D721Med (cell line): ENCODE data around the gene MATN1.

Experiments
- DNase-seq: peaks from one replicate; pipeline ENCODE4 v3.0.0; 2011; ENCODE audit warnings: low spot score; ENCODE audit not compliant: insufficient read length
- FAIRE-seq: peaks from 2 replicates; lab custom pipeline; 2011; peaks lifted over from hg19 to GRCh38; lab: Jason Lieb, UNC
- TF ChIP-seq, protein P1 (sequence below): IDR thresholded peaks from 2 replicates; pipeline ENCODE4 v1.5.1; 2012; ENCODE audit warnings: mild to moderate bottlenecking, control low read depth; ENCODE audit not compliant: insufficient read depth; ENCODE audit errors: missing control alignments

Gene MATN1

DNA sequence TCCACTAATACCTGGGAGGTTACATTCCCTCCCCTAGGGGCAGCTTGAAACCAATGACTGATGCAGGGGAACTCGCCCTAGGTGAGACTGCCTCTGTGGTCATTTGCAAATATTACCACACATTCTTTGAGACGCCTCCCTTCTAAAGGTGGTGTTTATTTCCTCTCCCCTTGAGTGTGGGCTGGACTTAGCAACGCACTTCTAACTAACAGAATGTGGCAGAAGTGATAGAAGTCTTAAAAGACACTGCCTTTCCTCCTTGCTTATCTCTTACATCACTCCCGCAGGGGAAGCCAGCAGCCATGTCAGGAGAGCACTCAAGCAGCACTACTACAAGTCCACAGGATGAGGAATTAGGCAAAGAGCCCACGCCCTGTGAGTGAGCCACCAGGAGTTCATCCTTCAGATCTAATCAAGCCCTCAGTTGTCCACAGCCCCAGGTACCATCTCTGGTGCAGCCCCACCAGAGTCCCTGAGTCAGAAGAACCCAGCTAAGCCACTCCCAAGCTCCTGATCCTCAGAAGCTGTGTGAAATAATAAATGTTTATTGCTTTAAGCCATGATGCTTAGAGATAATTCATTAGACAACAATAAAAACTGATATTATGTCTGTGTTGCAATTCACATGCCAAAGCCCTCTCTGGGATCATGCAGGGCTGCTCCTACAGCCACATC is 14.8 kb upstream of the MATN1 start:
- TF ChIP-seq, protein P1, sequence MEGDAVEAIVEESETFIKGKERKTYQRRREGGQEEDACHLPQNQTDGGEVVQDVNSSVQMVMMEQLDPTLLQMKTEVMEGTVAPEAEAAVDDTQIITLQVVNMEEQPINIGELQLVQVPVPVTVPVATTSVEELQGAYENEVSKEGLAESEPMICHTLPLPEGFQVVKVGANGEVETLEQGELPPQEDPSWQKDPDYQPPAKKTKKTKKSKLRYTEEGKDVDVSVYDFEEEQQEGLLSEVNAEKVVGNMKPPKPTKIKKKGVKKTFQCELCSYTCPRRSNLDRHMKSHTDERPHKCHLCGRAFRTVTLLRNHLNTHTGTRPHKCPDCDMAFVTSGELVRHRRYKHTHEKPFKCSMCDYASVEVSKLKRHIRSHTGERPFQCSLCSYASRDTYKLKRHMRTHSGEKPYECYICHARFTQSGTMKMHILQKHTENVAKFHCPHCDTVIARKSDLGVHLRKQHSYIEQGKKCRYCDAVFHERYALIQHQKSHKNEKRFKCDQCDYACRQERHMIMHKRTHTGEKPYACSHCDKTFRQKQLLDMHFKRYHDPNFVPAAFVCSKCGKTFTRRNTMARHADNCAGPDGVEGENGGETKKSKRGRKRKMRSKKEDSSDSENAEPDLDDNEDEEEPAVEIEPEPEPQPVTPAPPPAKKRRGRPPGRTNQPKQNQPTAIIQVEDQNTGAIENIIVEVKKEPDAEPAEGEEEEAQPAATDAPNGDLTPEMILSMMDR, result no peak
- DNase-seq, result no peak
- no peak for FAIRE-seq

DNA sequence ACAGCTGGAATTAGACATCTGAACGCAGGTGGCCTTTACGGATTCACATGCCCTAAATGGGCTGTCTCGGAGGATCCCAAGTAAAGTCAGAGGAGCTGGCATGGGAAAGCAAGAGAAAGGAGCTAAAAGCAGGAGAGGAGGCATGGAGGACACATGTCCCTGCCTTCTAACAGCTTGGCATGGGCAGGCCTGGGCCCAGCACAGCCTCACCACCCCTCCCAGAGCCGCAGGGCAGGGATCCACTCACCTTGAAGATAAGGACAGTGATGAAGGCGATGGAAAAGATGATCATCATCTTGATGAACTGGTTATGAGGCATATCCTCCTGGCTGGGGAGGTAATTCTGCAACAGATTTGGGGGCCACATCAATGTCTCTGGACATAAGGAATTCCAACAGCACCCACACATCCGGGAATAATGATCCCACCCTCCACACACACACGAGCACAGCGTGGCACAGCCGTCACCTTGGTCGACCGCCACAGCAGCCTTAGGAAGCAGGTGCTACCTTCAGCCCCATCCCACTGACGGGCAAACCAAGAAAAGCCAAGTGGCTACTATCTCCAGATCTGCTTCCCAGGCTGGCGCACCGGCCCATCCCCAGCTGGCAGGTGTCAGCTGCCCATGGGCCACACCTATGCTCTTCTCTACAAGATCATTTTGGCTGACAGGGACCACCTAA is 14.1 kb upstream of the MATN1 start:
- DNase-seq (no peak), FAIRE-seq (no peak)

DNA sequence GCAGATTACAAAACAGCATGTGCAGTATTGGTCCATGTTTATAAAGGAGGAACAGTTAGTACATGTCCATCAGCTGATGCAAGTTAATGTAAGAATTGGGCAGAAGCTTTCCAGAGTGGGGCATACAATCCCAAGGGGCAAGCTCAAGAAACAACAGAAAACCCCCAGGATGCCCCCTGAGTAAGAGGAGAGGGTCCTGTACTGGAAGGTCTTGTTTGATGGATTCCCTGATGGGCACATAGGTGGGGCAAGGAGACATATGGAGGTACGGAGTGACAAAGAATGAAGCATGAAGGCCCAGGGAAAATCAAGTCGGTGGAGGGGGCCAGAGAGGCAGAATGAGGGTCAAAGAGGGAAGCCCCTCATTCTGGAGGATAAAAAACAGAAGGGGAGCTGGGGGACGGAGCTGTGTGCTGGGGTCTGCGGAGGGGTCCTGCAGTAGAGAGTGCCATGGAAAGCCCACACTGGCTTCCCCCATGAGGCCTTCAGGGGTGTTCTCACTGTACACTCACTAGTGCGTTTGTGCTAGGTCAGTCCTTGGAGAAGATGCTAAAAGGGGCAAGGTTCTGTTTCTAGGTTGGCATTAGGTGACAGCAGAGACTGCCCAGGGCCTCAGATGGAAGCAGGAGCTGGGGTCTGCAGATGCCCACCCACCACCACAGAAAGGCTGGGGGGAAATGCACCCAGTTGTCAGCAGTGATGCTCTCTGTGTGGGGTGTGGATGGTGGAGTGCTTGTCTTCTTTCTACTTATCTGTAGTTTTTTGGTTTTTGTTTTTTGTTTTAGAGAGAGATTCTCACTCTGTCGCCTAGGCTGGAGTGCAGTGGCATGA is 12.5 kb upstream of the MATN1 start:
- TF ChIP-seq, protein P1, result no peak
- DNase-seq (no peak), FAIRE-seq (no peak)

More for the DNA sequence above, 14.1 kb upstream of the MATN1 start:
- TF ChIP-seq, protein P1, result no peak

DNA sequence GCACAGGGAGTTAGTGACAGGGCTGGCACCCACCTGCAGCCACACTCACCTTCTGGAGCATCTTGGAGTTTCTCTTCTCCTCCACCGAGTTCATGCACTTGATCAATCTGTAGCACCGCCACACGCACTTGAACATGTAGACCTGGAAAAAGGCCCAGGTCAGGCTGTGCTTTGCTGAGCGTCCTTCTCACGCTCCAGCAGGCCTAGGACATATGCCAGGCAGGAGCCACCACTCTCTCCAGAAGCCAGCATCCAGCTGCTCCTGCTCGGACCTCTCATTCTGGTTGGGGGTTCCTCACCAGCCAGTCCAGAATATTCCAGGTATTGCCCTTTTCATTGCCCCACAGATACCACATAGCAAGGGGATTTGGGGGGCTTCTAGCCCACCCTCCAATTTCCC is 11.7 kb upstream of the MATN1 start:
- no peak for FAIRE-seq
- TF ChIP-seq, protein P1, result no peak
- DNase-seq, result no peak

DNA sequence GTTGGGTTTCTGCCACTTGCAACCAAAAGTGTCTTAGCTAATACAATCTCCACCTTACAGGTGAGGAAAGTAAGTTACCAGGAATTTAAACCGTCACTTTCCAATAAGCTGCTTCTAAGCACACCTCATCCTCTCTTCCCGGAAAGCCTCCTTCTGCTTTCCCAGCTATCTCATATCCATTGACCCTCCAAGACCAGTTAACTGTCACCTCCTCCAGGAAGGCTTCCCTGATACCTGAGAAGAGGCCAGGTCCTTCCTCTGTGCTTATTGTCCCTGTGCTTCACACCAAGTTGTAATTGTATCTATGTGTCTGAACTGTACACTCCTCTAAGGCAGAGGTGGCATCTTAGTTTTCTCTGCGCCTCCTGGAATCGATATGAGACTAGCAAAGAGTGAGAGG is 11.2 kb upstream of the MATN1 start:
- FAIRE-seq, result no peak
- TF ChIP-seq, protein P1, result no peak

DNA sequence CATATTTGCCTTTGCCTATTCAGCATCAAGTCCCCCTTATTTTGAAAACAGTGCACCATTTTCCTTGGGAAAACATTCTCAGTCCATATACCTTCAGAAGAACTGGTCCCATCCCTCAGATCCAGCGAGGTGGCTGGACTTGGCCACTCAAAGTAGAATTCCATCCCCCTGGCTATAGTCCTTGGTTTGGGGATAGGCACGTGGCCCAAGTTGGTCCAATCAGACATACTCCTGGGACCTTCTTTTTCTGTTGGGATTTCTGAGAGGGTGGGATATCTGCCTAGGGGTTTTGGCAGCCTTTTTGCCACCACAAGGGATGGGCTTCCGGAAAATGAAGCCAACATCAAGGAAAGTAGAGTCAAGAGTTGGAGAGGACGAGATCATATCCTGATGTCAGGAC is 10.7 kb upstream of the MATN1 start:
- TF ChIP-seq, protein P1, result no peak

More for the DNA sequence above, 11.2 kb upstream of the MATN1 start:
- no peak for DNase-seq

More for the DNA sequence above, 10.7 kb upstream of the MATN1 start:
- FAIRE-seq (no peak), DNase-seq (no peak)
